Endothelial cell of umbilical vein (primary cell): ENCODE data around the gene MAP3K12. TPM values are rescaled to one million over a fixed set of nuclear protein-coding genes. Genes with fewer than 3 reads are reported as not detected.

ENCODE experiments used
- BruUV-seq: library from RNA; stranded (reverse); fragments of 400-500 nt; replicated peaks from 2 replicates; lab custom pipeline; 2021; lab: Mats Ljungman, UMichigan
- CTCF ChIA-PET: fragments of 300-600, 350-600 bp; sonication (Branson Sonifier 250); formaldehyde crosslinking; loops from one replicate; lab custom pipeline; 2021; ENCODE audit warnings: antibody characterized with exemption, inconsistent platforms; lab: Charles Lee
- POLR2A ChIA-PET: fragments of 300-600, 350-600 bp; sonication (Branson Sonifier 250); formaldehyde crosslinking; loops from one replicate; lab custom pipeline; 2021; ENCODE audit warnings: antibody characterized with exemption, inconsistent platforms; lab: Charles Lee
- DNase-seq: peaks from one replicate; pipeline ENCODE4 v3.0.0-alpha.2; 2011; ENCODE audit warnings: low read depth, low spot score
- FAIRE-seq: peaks from 2 replicates; lab custom pipeline; 2011; peaks lifted over from hg19 to GRCh38; lab: Jason Lieb, UNC
- H2AFZ ChIP-seq: 2 replicates; pipeline ENCODE4 v1.6.0; 2012; ENCODE audit warnings: low read depth, low read length, control low read depth, inconsistent platforms
- H3K27ac ChIP-seq: 2 replicates; pipeline ENCODE4 v1.5.1; 2011; ENCODE audit warnings: low read depth, mild to moderate bottlenecking, control low read depth, low read length, moderate library complexity; ENCODE audit not compliant: insufficient read depth
- H3K27me3 ChIP-seq, 2 experiments: 2 replicates each; pipeline versions ENCODE4 v1.6.0 to v1.6.1; 2011; ENCODE audit warnings: low read length in 2 of 2, mixed read lengths in 1 of 2; ENCODE audit not compliant: control insufficient read depth in 2 of 2, insufficient read depth in 2 of 2
- H3K36me3 ChIP-seq, 2 experiments: 2 replicates in 1 of 2; 3 replicates in 1 of 2; pipeline ENCODE4 v1.5.1; 2011; ENCODE audit warnings: low read length in 2 of 2, mild to moderate bottlenecking in 1 of 2, moderate library complexity in 1 of 2; ENCODE audit not compliant: control insufficient read depth in 2 of 2, insufficient read depth in 2 of 2; ENCODE audit errors: extremely low read depth in 1 of 2
- H3K4me1 ChIP-seq: 3 replicates; pipeline ENCODE4 v1.5.1; 2011; ENCODE audit warnings: mild to moderate bottlenecking, low read length; ENCODE audit not compliant: control insufficient read depth, insufficient read depth; ENCODE audit errors: extremely low read depth
- H3K4me2 ChIP-seq: 2 replicates; pipeline ENCODE4 v1.6.1; 2011; ENCODE audit warnings: low read length, control low read depth, mixed read lengths; ENCODE audit not compliant: insufficient read depth
- H3K4me3 ChIP-seq, 3 experiments: fragments of 200-600 bp in 1 of 3; sonication (generic), shearing (Covaris generic) in 1 of 3; replicated peaks in 1 of 3; 2 replicates each; pipeline ENCODE4 v1.5.1; 2011 to 2016; ENCODE audit warnings: control low read depth in 3 of 3, low read length in 3 of 3, mild to moderate bottlenecking in 2 of 3, inconsistent platforms in 1 of 3, low read depth in 1 of 3, moderate library complexity in 1 of 3; ENCODE audit not compliant: insufficient read depth in 1 of 3
- H3K79me2 ChIP-seq: 2 replicates; pipeline ENCODE4 v1.6.0; 2012; ENCODE audit warnings: low read length, inconsistent platforms; ENCODE audit not compliant: control insufficient read depth, insufficient read depth
- H3K9ac ChIP-seq: replicated peaks from 2 replicates; pipeline ENCODE3; 2011; ENCODE audit warnings: low read length, control low read depth; ENCODE audit not compliant: insufficient read depth; ENCODE audit errors: extremely low read depth
- H3K9me1 ChIP-seq: replicated peaks from 3 replicates; pipeline ENCODE4 v1.6.0; 2011; ENCODE audit warnings: mild to moderate bottlenecking, low read length; ENCODE audit not compliant: control insufficient read depth, insufficient read depth; ENCODE audit errors: extremely low read depth
- H3K9me3 ChIP-seq: replicated peaks from 2 replicates; pipeline ENCODE4 v1.5.1; 2012; ENCODE audit warnings: low read length, inconsistent platforms; ENCODE audit not compliant: control insufficient read depth, insufficient read depth
- H4K20me1 ChIP-seq: replicated peaks from 2 replicates; pipeline ENCODE3; 2011; ENCODE audit warnings: mild to moderate bottlenecking, low read length; ENCODE audit not compliant: control insufficient read depth, insufficient read depth; ENCODE audit errors: extremely low read depth
- CTCF ChIP-seq, 2 donors: IDR thresholded peaks; 1 replicate in 1 of 2; 2 replicates in 1 of 2; pipeline ENCODE4 v1.5.1; 2011; ENCODE audit warnings: low read length in 2 of 2, mild to moderate bottlenecking in 2 of 2, moderate library complexity in 2 of 2, control low read depth in 1 of 2, inconsistent platforms in 1 of 2, low read depth in 1 of 2; ENCODE audit not compliant: insufficient read depth in 1 of 2; ENCODE audit errors: extremely low read depth in 1 of 2
- GATA2 ChIP-seq: IDR thresholded peaks from 2 replicates; pipeline ENCODE4 v1.7.0; 2011; ENCODE audit warnings: low read depth, mild to moderate bottlenecking, moderate library complexity, mixed read lengths, low read length; ENCODE audit not compliant: insufficient read length, insufficient read depth
- MAX ChIP-seq: IDR thresholded peaks from 2 replicates; pipeline ENCODE4 v1.6.1; 2011; ENCODE audit not compliant: insufficient read depth, insufficient read length
- MYC ChIP-seq: IDR thresholded peaks from one replicate; pipeline ENCODE4 v1.6.1; 2011; ENCODE audit warnings: mild to moderate bottlenecking, low read depth, low read length
- POLR2A ChIP-seq: IDR thresholded peaks from 2 replicates; pipeline ENCODE4 v1.6.1; 2012; ENCODE audit warnings: low read depth, mild to moderate bottlenecking, control low read depth, low read length
- POLR2AphosphoS5 ChIP-seq: IDR thresholded peaks from 2 replicates; pipeline ENCODE4 v1.6.1; 2012; ENCODE audit warnings: low read depth, mild to moderate bottlenecking, control low read depth, low read length, moderate library complexity; ENCODE audit not compliant: insufficient read depth
- dilution Hi-C: fragments of 300-500 bp; cut with MboI; formaldehyde crosslinking; loops from one replicate; pipeline ENCODE4 v1.15.0; 2019; ENCODE audit warnings: low sequenced_read_pairs; ENCODE audit not compliant: extremely low pct_ligation_motif_present
- intact Hi-C: fragments of 100-400 bp; cut with micrococcal nuclease; formaldehyde crosslinking; loops from one replicate; pipeline ENCODE4 v1.10.0; 2022
- polyA plus RNA-seq, 4 experiments: library from polyadenylated mRNA; depleted of rRNA in 3 of 4; stranded (reverse) in 3 of 4; unstranded in 1 of 4; fragments of >200 nt; gene quantifications; 2 replicates each; pipeline versions ENCODE4 v1.2.1 to v1.2.3, GENCODE V29; 2011 to 2012; ENCODE audit warnings: missing spikeins in 1 of 4
- total RNA-seq: library from RNA; stranded (reverse); gene quantifications from 2 replicates; pipeline ENCODE4 v1.2.3, GENCODE V29; 2021

The MAP3K12 gene
- total and polyA plus RNA-seq, 2 donors (not counting 3 experiments of a cell fraction or from before 2014, with no cell fraction given): 29.3 to 66.2 TPM

GRCh38 chr12:53476769-53477209 is 22.5 kb downstream of the MAP3K12 start:
- ChIA-PET CTCF (interaction anchor here (0.8 to 5.6 kb wide), 13 partner anchors 9 to 150 kb away, joined by 3 to 48 read pairs (median 6); partner anchors contain the start of genes NPFF and TARBP2), POLR2A (interaction anchor here (1.4 kb wide), 1 partner anchor 24 kb away, joined by 5 read pairs; the partner anchor contains the start of gene TARBP2)
- FAIRE-seq (no peak), DNase-seq (peak; percentile 36)
- peaks cover 49% of the 10 kb centered on the region for H3K79me2 ChIP-seq
- H3K9ac ChIP-seq: no peak overlapping the region
- no peaks in the 10 kb centered on the region for H3K4me1 ChIP-seq
- peaks cover 14% of the 10 kb centered on the region for H4K20me1 ChIP-seq
- H2AFZ ChIP-seq: no peak overlapping the region
- no peaks in the 10 kb centered on the region for H3K27me3 ChIP-seq
- H3K27ac ChIP-seq: no peak overlapping the region
- TF ChIP-seq POLR2AphosphoS5 (peak; percentile 36), GATA2 (no peak), CTCF (IDR thresholded peaks at IDR 0.05; ENCODE audit: extremely low read depth in 1 of 2, insufficient read depth in 1 of 2, low read depth in 1 of 2, low read length in 2 of 2) (peak; percentile 18 to 29), MYC (no peak), POLR2A (no peak), MAX (no peak)
- H3K4me3 ChIP-seq: no peak overlapping the region
- intact Hi-C loops (no loop called here), dilution Hi-C loops (no loop called here)
- no peaks in the 10 kb centered on the region for H3K9me1 ChIP-seq
- H3K4me2 ChIP-seq: no peak overlapping the region
- no TSS peak for BruUV-seq
- H3K36me3 ChIP-seq: peaks cover 62 to 71% of the 10 kb centered on the region in 2 experiments
- no peaks in the 10 kb centered on the region for H3K9me3 ChIP-seq
